Natural killer cell treated with Interleukin-12 subunit alpha and Interleukin-12 subunit beta and Interleukin-15 and Interleukin-18, amount 100 ng/mL, for 72 hours (primary cell): Measurements from ENCODE around the gene RAB40B. TPM values are rescaled to one million over a fixed set of nuclear protein-coding genes. Genes with fewer than 3 reads are reported as not detected.

ENCODE experiments used
- ATAC-seq, 2 donors: fragments of 150-1000 bp; cut with Tn5 transposase in 1 of 2; sonication (Bioruptor Pico), chemical (Tn5 transposase) in 1 of 2; 2 replicates each; pipeline ENCODE4 v1.10.0; 2021
- DNase-seq: peaks from one replicate; pipeline ENCODE4 v3.0.0; 2022; ENCODE audit warnings: low spot score
- H3K27ac Mint-ChIP-seq, 2 donors: 1 replicate in 1 of 2; 2 replicates in 1 of 2; pipeline ENCODE4 v1.8.0; 2022; ENCODE audit warnings: mixed read lengths in 2 of 2, mild to moderate bottlenecking in 1 of 2, moderate library complexity in 1 of 2
- H3K27me3 Mint-ChIP-seq, 2 donors: 1 replicate in 1 of 2; 2 replicates in 1 of 2; pipeline ENCODE4 v1.8.0; 2022; ENCODE audit warnings: mixed read lengths in 2 of 2
- H3K36me3 Mint-ChIP-seq: one replicate; pipeline ENCODE4 v1.8.0; 2022; ENCODE audit warnings: mixed read lengths
- H3K4me1 Mint-ChIP-seq, 2 donors: 1 replicate in 1 of 2; 2 replicates in 1 of 2; pipeline ENCODE4 v1.8.0; 2022; ENCODE audit warnings: low read depth in 2 of 2, mixed read lengths in 2 of 2, mild to moderate bottlenecking in 1 of 2
- H3K4me3 Mint-ChIP-seq: one replicate; pipeline ENCODE4 v1.8.0; 2022; ENCODE audit warnings: mixed read lengths
- H3K9me3 Mint-ChIP-seq: 2 replicates; pipeline ENCODE4 v1.8.0; 2022; ENCODE audit warnings: mixed read lengths
- total RNA-seq, 2 donors: library from RNA; stranded (reverse); gene quantifications; one replicate each; pipeline ENCODE4 v1.2.3, GENCODE V29; 2022

RAB40B gene
- total RNA-seq, 2 donors from 2014 or later = 1.1 to 1.2 TPM

DNA sequence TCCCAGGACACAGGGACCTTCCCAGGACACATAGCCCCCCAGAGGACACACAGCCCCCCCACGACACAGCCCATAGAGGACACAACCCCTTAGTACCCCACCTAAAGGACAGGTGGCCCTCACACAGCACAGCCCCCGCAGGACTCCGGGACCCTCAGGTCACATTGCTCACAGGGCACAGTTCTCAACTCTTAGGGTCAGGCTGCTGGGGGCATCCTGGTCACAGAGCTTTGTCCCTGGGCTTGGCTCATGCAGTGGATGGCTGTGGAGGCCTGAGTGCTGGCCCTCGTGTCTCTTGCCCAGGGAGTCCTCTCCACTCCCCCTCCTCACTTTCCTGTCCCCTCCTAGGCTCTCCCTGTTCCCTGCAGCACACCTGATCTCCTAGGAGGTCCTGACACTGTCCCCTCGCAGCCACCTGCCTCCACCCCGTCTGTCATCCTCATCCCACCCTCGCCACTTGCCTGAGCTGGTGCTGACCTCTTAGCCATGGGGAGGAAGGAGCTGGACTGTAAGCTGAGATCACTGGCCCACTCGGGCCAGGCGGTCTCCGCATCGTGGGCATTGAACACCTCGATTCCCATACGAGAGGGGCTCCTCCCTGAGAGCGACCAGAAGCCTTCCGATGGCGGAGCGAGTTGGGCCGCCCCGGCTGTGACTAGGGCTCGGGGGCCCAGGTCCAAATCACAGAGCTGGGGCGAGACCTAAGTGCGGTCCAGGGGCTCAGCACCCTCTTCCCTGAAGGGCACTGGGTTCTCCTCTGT, 48.8 kb downstream of the RAB40B start:
- ATAC-seq (no peak), DNase-seq (no peak)
- no peaks in the 10 kb centered on the region for H3K36me3 Mint-ChIP-seq
- H3K4me1 Mint-ChIP-seq = peaks cover 17 to 23% of the 10 kb centered on the region in 2 donors
- no peaks in the 10 kb centered on the region for H3K27me3 Mint-ChIP-seq
- peak overlapping the region; percentile 62 to 64 for H3K27ac Mint-ChIP-seq
- H3K9me3 Mint-ChIP-seq = no peaks in the 10 kb centered on the region
- H3K4me3 Mint-ChIP-seq = peak overlapping the region; percentile 65

DNA sequence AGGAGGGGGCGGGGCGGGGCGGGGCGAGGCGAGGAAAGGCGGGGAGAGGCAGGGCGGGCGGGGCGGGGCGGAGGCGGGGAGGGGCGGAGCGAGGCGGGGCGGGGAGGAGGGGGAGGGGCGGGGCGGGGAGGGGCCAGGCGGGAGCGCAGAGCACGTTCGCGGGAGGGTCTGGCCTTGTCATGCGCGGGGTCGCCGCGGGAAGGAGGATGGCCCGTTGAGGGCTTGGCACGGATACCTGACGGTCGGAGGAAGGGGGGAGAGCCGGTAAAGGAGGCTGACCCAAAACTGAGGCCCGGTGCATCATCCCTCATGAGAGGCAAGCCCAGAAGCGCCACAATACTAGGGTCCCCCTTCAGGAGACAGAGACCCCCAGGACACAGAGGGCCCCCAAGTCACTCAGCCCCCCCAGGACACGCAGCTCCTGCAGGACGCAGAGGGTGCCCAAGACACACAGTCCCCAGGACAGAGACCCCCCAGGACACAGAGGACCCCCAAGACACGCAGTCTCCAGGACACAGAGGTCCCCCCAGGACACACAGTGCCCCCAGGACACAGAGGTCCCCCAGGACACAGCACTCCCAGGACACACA, 49.7 kb downstream of the RAB40B start:
- Mint-ChIP-seq H3K4me3 (peak overlapping the region; percentile 65), H3K27ac (peak overlapping the region; percentile 62 to 64), H3K4me1 (peaks cover 23 to 25% of the 10 kb centered on the region in 2 donors), H3K9me3 (no peaks in the 10 kb centered on the region), H3K36me3 (no peaks in the 10 kb centered on the region), H3K27me3 (no peaks in the 10 kb centered on the region)
- peak; percentile 67 for DNase-seq
- peak; percentile 14 to 34 for ATAC-seq

DNA sequence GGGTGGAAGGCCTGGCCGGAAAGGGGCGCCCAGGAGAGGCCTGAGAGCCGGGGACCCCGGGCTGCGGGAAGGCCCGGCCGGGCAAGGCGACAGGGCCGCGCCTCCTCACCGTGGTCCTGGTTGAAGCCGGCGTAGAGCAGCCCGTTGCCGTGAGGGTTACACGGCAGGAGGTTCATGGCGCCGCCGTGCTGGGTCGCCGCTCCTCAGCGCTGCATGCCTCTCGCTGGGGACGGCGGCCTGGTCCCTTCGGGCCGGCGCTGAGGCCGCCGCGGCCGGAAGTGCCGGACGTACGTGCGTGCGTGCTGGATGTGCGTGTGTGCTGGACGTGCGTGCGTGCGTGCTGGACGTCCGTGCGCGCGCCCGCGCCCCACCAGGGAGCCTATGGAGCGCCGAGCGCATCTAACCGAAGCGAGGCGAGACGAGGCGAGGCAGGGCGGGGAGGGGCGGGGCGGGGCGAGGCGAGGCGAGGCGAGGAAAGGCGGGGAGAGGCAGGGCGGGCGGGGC, 50.3 kb downstream of the RAB40B start, which contains the start of gene WDR45B:
TSS of gene WDR45B (minus strand) at position 280 of the 504 bp plus-strand sequence. CDS start at position 176, 104 bp downstream.
- Mint-ChIP-seq H3K4me3 (peak within 1 kb of the TSS; percentile 81), H3K27me3 (no peaks in the 10 kb centered on the region), H3K9me3 (no peaks in the 10 kb centered on the region), H3K4me1 (peaks cover 23 to 27% of the 10 kb centered on the region in 2 donors), H3K27ac (peak within 1 kb of the TSS; percentile 74 to 82), H3K36me3 (no peaks in the 10 kb centered on the region)
- peak; percentile 97 to 98 for ATAC-seq
- peak; percentile 95 for DNase-seq

DNA sequence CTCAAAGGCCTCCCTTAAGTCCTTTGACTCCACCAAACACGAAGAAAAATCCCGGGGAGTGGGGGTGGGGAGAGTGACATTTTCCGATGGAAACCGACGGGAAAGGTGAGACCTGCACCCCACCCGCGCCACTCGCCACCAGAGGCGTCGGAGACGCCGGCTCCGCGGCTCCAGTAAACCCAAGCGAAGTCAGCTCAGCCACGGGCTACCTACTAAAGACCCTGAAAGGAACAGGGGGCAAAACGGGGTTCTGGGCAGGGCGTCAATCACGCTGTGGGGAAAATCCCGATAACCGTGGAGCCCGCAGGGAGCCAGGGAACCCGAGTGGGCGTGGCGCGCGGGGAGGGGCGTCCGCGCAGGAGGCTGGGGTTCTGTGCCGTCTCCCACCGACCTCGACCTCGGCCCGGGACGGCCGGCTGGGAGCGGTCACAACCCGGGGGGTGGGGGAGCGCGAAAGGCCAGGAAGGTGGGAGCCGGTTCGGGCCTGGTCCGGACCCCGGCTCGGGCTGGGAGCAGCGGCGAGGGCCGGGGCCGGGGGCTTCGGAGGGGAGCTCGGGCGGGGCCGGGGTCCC, 50.8 kb downstream of the RAB40B start:
- Mint-ChIP-seq H3K27ac (peak overlapping the region; percentile 74 to 82), H3K9me3 (no peaks in the 10 kb centered on the region), H3K4me3 (peak overlapping the region; percentile 81), H3K4me1 (peaks cover 23 to 30% of the 10 kb centered on the region in 2 donors), H3K27me3 (no peaks in the 10 kb centered on the region), H3K36me3 (no peaks in the 10 kb centered on the region)
- ATAC-seq (peak; percentile 36 to 50), DNase-seq (peak; percentile 77)

DNA sequence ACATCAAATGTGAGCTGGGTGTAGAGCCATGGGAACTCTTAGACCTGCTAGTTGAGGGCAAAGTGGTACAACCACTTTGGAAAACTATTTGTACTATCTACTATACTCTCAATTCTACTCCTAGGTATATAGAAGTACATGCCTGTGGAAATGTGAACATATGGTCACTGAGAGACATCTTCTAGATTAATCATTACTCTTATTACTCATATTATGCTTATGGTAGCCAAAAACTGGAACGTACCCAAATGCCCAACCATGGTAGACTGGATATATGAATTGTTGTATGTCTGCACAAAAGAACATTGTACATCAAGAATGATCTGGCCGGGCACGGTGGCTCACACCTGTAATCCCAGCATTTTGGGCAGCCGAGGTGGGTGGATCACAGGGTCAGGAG, 53.0 kb downstream of the RAB40B start:
- Mint-ChIP-seq H3K27me3 (no peaks in the 10 kb centered on the region), H3K36me3 (no peaks in the 10 kb centered on the region), H3K4me1 (peaks cover 23 to 36% of the 10 kb centered on the region in 2 donors), H3K4me3 (peak overlapping the region; percentile 81), H3K27ac (peak overlapping the region; percentile 37 to 82), H3K9me3 (no peaks in the 10 kb centered on the region)
- DNase-seq = peak; percentile 16
- no peak for ATAC-seq

DNA sequence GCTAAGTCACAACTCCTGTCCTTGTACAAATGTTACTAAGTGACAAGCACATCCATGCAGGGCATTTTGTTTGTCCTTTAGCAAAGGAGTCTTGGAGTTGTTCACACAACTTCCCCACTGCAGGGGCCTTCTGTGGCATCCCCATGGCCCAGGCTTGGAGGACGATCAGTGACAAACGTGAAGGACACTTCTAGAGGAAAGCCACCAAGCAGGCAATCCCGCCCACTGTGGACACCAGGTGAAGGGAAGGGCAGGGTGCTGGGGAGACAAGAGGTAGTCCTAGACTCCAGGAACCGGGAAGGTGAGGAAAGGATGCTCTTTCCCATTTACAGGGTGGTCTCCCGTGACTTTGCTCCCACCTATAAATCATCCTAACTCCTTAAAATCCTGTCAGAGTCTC, 54.4 kb downstream of the RAB40B start:
- ATAC-seq = no peak
- peaks cover 23 to 44% of the 10 kb centered on the region in 2 donors for H3K4me1 Mint-ChIP-seq
- DNase-seq = peak; percentile 44
- no peaks in the 10 kb centered on the region for H3K36me3 Mint-ChIP-seq
- no peaks in the 10 kb centered on the region for H3K9me3 Mint-ChIP-seq
- H3K27ac Mint-ChIP-seq = no peak overlapping the region
- no peaks in the 10 kb centered on the region for H3K27me3 Mint-ChIP-seq
- no peak overlapping the region for H3K4me3 Mint-ChIP-seq

DNA sequence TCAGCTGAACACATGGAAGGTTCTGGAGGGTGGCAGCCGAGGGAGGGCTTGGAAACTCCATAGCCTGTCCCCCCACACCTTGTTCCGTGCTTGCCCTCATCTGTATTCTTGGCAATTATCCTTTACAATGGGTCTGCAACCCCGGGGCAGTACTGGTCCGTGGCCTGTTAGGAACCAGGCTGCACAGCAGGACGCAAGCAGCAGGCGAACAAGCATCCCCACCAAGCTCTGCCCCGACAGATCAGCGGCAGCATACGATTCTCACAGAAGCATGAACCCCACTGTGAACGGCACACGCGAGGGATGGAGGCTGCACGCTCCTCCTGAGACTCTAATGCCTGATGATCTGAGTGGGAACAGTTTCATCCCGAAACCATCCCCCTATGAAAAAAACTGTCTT, 56.5 kb downstream of the RAB40B start:
- DNase-seq (peak; percentile 41), ATAC-seq (no peak)
- H3K4me1 Mint-ChIP-seq = peaks cover 32 to 50% of the 10 kb centered on the region in 2 donors
- H3K9me3 Mint-ChIP-seq = no peaks in the 10 kb centered on the region
- no peaks in the 10 kb centered on the region for H3K27me3 Mint-ChIP-seq
- peaks cover 5% of the 10 kb centered on the region for H3K36me3 Mint-ChIP-seq
- no peak overlapping the region for H3K27ac Mint-ChIP-seq
- no peak overlapping the region for H3K4me3 Mint-ChIP-seq

DNA sequence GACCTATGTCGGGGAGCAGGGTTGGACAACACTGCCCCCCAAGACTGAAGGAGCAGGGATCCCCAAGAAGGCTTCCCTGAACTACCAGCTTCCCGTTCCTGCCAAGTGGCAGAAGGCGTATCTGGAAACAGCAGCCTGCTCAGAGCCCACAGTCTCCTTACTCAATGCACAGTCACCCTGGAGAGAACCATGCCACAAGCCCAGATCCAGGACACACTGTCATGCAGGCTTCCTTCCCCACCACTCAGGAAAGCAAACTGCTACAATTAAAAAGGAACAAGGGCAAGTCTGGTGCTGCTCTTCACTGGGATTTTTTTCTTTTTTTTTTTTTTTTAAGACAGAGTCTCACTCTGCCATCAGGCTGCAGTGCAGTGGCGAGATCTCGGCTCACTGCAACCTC, 58.5 kb downstream of the RAB40B start:
- Mint-ChIP-seq H3K4me1 (peaks cover 19 to 42% of the 10 kb centered on the region in 2 donors), H3K9me3 (no peaks in the 10 kb centered on the region), H3K36me3 (peaks cover 10% of the 10 kb centered on the region), H3K27ac (no peak overlapping the region), H3K27me3 (no peaks in the 10 kb centered on the region), H3K4me3 (no peak overlapping the region)
- no peak for ATAC-seq
- DNase-seq = no peak

DNA sequence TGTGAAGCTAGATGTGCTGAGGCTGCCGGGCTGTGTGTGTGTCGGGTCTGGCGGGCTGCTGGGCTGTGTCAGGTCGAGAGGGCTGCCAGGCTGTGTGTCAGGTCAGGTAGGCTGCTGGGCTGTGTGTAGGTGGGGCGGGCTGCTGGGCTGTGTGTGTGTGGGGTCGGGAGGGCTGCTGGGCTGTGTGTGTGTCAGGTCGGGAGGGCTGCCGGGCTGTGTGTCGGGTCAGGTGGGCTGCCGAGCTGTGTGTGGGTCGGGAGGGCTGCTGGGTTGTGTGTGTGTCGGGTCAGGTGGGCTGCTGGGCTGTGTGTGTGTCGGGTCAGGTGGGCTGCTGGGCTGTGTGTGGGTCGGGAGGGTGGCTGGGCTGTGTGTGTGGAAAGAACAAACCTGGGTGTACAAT, 58.9 kb downstream of the RAB40B start:
- peaks cover 19 to 44% of the 10 kb centered on the region in 2 donors for H3K4me1 Mint-ChIP-seq
- DNase-seq (no peak), ATAC-seq (peak in 1 of 2 donors; percentile 56)
- peaks cover 10% of the 10 kb centered on the region for H3K36me3 Mint-ChIP-seq
- no peak overlapping the region for H3K27ac Mint-ChIP-seq
- H3K9me3 Mint-ChIP-seq = no peaks in the 10 kb centered on the region
- no peaks in the 10 kb centered on the region for H3K27me3 Mint-ChIP-seq
- H3K4me3 Mint-ChIP-seq = no peak overlapping the region

DNA sequence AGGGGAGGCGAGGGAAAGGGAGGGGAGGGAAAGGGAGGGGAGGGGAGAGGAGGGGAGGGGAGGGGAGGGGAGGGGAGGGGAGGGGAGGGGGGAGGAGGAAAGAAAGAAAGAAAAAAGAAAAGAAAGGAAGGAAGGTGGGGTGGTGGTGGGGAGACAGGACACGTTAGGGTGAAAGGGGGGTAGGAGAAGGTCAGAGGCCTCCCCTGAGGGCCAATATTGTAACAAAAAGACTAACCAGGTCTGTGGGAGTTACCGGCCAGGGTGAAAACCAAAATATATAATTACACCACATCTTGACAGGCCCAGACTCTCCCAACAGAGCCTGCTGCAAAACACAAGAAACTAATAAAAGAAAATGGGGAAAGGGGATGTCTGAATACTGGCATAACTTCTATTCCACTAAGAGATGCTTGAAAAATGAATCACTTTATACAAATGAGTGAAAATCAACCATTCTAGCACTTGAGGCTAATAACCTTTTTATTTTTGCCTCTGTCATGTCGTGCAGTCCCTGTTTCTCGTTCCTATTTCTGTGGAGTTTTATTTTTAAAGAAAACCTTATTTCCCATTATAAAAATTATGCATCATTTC, 60.2 kb downstream of the RAB40B start:
- Mint-ChIP-seq H3K36me3 (peaks cover 13% of the 10 kb centered on the region), H3K9me3 (no peaks in the 10 kb centered on the region), H3K27ac (no peak overlapping the region), H3K4me1 (peaks cover 22 to 38% of the 10 kb centered on the region in 2 donors), H3K27me3 (no peaks in the 10 kb centered on the region), H3K4me3 (no peak overlapping the region)
- DNase-seq (no peak), ATAC-seq (no peak)

DNA sequence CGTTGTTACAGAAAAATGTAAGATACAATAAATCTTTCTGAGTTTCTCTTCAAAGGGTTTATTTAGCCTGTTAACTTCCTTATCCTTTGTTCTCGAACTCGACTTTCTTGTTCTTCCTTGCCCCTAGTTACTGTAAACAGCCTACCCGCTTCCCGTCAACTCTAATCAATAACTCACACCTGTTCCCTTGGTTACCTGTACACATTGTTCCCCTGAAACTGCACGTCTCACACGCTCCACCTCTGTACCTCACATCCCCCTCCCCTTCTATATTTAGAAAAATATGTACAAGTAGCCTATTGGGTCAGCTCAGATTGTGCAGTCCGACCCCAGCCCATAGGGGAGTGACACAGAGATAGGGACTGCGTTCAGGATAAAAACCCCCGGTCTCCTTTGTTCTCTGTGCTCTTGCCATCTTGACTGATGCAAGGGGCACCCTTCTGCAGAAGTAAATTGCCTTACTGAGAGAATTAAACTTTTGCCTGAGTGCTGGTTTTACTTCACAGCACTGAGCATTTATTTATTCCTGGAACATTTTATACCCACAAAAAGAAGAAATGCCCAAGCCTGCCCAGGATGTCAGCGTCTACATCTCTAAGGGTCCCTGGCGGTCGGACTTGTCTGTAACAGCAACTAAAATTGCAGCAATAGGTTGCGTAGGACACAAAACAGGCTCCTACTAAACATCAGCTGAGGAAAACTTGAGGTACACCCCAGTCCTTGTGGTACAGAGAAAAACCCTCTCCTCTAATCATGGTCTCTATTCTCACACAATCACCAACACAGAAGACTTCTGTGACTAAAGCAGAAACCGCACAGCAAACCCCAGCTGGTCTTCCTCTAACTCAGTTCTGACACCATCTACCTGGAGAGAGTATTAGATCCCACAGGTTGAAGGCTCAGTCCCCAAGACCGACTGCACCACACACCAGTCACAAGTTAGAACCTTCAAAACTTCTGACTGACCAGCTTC, 61.6 kb downstream of the RAB40B start:
- ATAC-seq (no peak), DNase-seq (no peak)
- Mint-ChIP-seq H3K4me3 (no peak overlapping the region), H3K27ac (no peak overlapping the region), H3K27me3 (no peaks in the 10 kb centered on the region), H3K9me3 (no peaks in the 10 kb centered on the region), H3K4me1 (peaks cover 27 to 34% of the 10 kb centered on the region in 2 donors), H3K36me3 (peaks cover 16% of the 10 kb centered on the region)

DNA sequence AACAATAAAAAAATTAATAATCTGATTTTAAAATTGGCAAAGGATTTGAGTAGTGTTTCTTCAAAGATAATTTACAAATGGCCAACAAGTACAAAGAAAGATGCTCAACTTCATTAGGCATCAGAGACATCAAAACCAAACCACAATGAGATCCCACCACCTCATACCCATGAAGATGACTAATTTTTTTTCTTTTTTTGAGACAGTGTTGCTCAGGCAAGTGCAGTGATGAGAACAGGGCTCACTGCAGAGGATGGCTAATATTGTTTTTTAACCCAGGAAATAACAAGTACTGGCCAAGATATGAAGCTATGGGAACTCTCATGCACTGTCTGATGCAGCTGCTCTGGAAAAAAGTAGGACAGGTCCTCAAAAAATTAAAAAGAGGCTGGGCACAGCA, 65.2 kb downstream of the RAB40B start:
- no peak for DNase-seq
- peaks cover 24 to 25% of the 10 kb centered on the region in 2 donors for H3K4me1 Mint-ChIP-seq
- no peaks in the 10 kb centered on the region for H3K27me3 Mint-ChIP-seq
- H3K4me3 Mint-ChIP-seq = no peak overlapping the region
- no peak overlapping the region for H3K27ac Mint-ChIP-seq
- H3K36me3 Mint-ChIP-seq = peaks cover 22% of the 10 kb centered on the region
- ATAC-seq = peak in 1 of 2 donors; percentile 79
- no peaks in the 10 kb centered on the region for H3K9me3 Mint-ChIP-seq

DNA sequence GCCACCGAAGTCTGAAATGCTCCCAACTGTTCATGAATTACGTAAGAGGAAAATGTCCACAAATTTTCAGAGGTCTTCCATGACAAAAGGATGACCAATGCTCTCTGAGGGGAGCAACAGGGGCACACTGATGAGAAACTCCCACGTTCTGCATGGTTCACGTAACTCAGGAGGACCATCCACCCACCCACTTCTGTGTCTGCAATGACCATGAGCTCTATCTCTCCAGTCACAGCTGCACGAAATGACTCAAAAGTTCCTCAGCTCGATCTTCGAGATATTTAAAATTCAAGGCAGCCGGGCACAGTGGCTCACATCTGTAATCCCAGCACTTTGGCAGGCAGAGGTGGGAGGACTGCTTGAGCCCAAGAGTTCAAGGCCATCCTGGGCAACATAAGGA, 66.0 kb downstream of the RAB40B start:
- Mint-ChIP-seq H3K36me3 (peaks cover 26% of the 10 kb centered on the region), H3K27me3 (no peaks in the 10 kb centered on the region), H3K9me3 (no peaks in the 10 kb centered on the region), H3K27ac (no peak overlapping the region), H3K4me1 (peaks cover 22 to 24% of the 10 kb centered on the region in 2 donors), H3K4me3 (no peak overlapping the region)
- ATAC-seq = no peak
- no peak for DNase-seq
